Osteocyte (in vitro differentiated cells): Measurements from ENCODE around the gene CR1. TPM values are rescaled to one million over a fixed set of nuclear protein-coding genes. Genes with fewer than 3 reads are reported as not detected.
"Not testable (repeated sequence)": the region's sequence is repeated elsewhere in the genome, so short reads cannot be mapped to it uniquely, and the experiment has no call there.

ENCODE experiments used
- DNase-seq: peaks from one replicate; pipeline ENCODE4 v3.0.0; 2021; ENCODE audit warnings: mixed read lengths; ENCODE audit not compliant: unreplicated experiment; ENCODE audit errors: extremely low spot score
- H3K27ac Mint-ChIP-seq: one replicate; pipeline ENCODE4 v1.8.0; 2021; ENCODE audit warnings: mild to moderate bottlenecking, mixed read lengths; ENCODE audit not compliant: unreplicated experiment
- H3K27me3 Mint-ChIP-seq: one replicate; pipeline ENCODE4 v1.8.0; 2021; ENCODE audit warnings: mixed read lengths; ENCODE audit not compliant: unreplicated experiment
- H3K36me3 Mint-ChIP-seq: one replicate; pipeline ENCODE4 v1.8.0; 2021; ENCODE audit warnings: mixed read lengths; ENCODE audit not compliant: unreplicated experiment
- H3K4me1 Mint-ChIP-seq: one replicate; pipeline ENCODE4 v1.8.0; 2021; ENCODE audit warnings: mixed read lengths; ENCODE audit not compliant: unreplicated experiment
- H3K4me3 Mint-ChIP-seq: one replicate; pipeline ENCODE4 v1.8.0; 2021; ENCODE audit warnings: mild to moderate bottlenecking, moderate library complexity, mixed read lengths; ENCODE audit not compliant: unreplicated experiment
- H3K9me3 Mint-ChIP-seq: one replicate; pipeline ENCODE4 v1.8.0; 2021; ENCODE audit warnings: mixed read lengths; ENCODE audit not compliant: unreplicated experiment
- total RNA-seq: library from RNA; stranded (reverse); gene quantifications from 2 replicates; pipeline ENCODE4 v1.2.1, GENCODE V29; 2021
- TF ChIP-seq, protein P1 (sequence below): fragments of 200-600 bp; sonication (generic); IDR thresholded peaks from 2 replicates; pipeline ENCODE4 v1.5.0; 2021; ENCODE audit warnings: antibody characterized with exemption, mild to moderate bottlenecking, moderate library complexity

Gene CR1
- total RNA-seq, 1 donor from 2014 or later = not detected

DNA sequence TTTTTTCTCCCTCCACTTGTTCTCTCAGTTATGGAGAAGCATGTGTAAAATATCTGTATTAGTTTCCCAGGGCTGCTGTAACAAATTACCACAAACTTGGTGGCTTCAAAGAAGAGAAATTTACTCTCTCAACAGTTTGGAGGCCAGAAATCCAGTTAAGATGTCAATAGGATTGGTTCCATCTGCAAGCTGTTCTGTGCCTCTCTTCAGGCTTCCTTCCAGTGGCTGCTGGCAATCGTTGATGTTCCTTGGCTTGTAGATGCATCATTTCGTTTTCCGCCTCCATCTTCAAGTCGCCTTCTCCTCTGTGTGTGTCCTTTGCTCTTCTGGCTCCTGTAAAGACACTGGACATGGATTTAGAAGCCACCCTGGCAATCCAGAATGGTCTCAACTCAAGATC is 194.6 kb downstream of the CR1 start:
- not testable (repeated sequence) for H3K9me3 Mint-ChIP-seq, H3K4me1 Mint-ChIP-seq, H3K4me3 Mint-ChIP-seq, H3K36me3 Mint-ChIP-seq, DNase-seq, H3K27ac Mint-ChIP-seq
- H3K27me3 Mint-ChIP-seq = peaks cover 35% of the 10 kb centered on the region

DNA sequence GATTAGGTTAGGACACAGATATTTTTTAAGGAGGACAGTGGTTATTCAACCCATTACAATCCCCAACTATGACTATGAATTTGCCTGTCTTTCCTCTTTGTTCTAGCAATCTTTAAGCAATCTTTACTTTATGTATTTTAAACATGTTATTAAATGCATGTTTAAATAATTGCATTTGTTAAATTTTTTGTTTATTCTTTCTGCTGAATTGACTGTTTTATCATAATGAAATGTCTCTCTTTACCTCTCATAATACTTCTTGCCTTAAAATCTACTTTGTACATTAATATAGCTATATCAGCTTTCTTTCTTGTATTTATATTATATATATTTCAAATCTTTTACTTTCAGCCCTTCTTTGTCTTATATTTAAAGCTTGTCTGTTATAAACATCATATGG is 195.1 kb downstream of the CR1 start:
- Mint-ChIP-seq H3K4me3 (no peak overlapping the region), H3K27ac (no peak overlapping the region), H3K9me3 (no peaks in the 10 kb centered on the region), H3K4me1 (no peaks in the 10 kb centered on the region), H3K36me3 (no peaks in the 10 kb centered on the region), H3K27me3 (peaks cover 38% of the 10 kb centered on the region)
- DNase-seq = no peak
- TF ChIP-seq, protein P1, sequence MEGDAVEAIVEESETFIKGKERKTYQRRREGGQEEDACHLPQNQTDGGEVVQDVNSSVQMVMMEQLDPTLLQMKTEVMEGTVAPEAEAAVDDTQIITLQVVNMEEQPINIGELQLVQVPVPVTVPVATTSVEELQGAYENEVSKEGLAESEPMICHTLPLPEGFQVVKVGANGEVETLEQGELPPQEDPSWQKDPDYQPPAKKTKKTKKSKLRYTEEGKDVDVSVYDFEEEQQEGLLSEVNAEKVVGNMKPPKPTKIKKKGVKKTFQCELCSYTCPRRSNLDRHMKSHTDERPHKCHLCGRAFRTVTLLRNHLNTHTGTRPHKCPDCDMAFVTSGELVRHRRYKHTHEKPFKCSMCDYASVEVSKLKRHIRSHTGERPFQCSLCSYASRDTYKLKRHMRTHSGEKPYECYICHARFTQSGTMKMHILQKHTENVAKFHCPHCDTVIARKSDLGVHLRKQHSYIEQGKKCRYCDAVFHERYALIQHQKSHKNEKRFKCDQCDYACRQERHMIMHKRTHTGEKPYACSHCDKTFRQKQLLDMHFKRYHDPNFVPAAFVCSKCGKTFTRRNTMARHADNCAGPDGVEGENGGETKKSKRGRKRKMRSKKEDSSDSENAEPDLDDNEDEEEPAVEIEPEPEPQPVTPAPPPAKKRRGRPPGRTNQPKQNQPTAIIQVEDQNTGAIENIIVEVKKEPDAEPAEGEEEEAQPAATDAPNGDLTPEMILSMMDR = no peak

Other genes with a start within 250 kb of the CR1 start
- 2.7 and 3.3 TPM in 2 replicates for gene CD55, start 174.5 kb upstream of the CR1 start, total RNA-seq
- gene CR2, start 41.8 kb upstream of the CR1 start, total RNA-seq = not detected in 2 replicates
- gene CR1L, start 149.0 kb downstream of the CR1 start, total RNA-seq = not detected in 2 replicates